Stimulated activated effector memory CD8-positive, alpha-beta T cell treated with anti-CD3 and anti-CD28 coated beads, Interleukin-12 subunit alpha, Interleukin-12 subunit beta, amount 100 ng/mL, for 72 hours (primary cell): Measurements from ENCODE around the gene NBR1.
"Not testable (repeated sequence)": the region's sequence is repeated elsewhere in the genome, so short reads cannot be mapped to it uniquely, and the experiment has no call there.

ENCODE experiments used
- ATAC-seq: fragments of 150-1000 bp; cut with Tn5 transposase; 2 replicates; pipeline ENCODE4 v1.10.0; 2021
- DNase-seq, 2 donors: peaks; one replicate each; pipeline ENCODE4 v3.0.0; 2021 to 2022; ENCODE audit warnings: low spot score in 2 of 2
- H3K27ac Mint-ChIP-seq: one replicate; pipeline ENCODE4 v1.8.0; 2022; ENCODE audit warnings: mild to moderate bottlenecking, mixed read lengths
- H3K36me3 Mint-ChIP-seq: one replicate; pipeline ENCODE4 v1.8.0; 2022; ENCODE audit warnings: mild to moderate bottlenecking, mixed read lengths
- H3K4me1 Mint-ChIP-seq: one replicate; pipeline ENCODE4 v1.8.0; 2022; ENCODE audit warnings: mixed read lengths
- H3K4me3 Mint-ChIP-seq: one replicate; pipeline ENCODE4 v1.8.0; 2022; ENCODE audit warnings: mild to moderate bottlenecking, mixed read lengths
- H3K9me3 Mint-ChIP-seq: one replicate; pipeline ENCODE4 v1.8.0; 2022; ENCODE audit warnings: mixed read lengths

NBR1 gene

GRCh38 chr17:43175213-43176118, 4.5 kb downstream of the NBR1 start:
- ATAC-seq (no peak), DNase-seq (no peak)
- Mint-ChIP-seq H3K27ac (peak overlapping the region; percentile 92), H3K36me3 (peaks cover 59% of the 10 kb centered on the region), H3K9me3 (no peaks in the 10 kb centered on the region), H3K4me3 (peak overlapping the region; percentile 45), H3K4me1 (peaks cover 29% of the 10 kb centered on the region)

DNA sequence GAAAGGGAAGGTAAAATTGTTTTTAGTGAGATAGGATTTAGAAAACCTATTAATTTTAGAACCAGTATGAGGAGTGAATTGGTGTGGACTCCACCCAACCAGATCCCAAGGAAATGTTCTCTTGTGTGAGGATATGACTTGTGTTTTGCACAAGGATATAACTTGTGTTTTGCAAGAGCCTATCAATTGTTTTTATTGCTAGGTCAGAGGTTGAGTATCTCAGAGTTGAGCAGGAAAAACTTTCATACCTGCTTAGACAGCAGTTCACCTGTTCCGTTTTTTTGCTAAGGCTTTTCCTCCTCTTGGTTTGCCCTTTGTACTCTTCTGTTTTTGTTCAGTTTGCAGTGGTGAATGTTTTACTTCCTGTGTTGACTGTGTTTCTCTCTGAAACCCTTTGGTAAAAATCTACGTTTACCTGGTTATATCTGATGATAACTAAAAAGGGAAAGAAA, 5.1 kb downstream of the NBR1 start:
- peak overlapping the region; percentile 92 for H3K27ac Mint-ChIP-seq
- ATAC-seq = no peak
- peaks cover 29% of the 10 kb centered on the region for H3K4me1 Mint-ChIP-seq
- DNase-seq = no peak
- peak overlapping the region; percentile 45 for H3K4me3 Mint-ChIP-seq
- no peaks in the 10 kb centered on the region for H3K9me3 Mint-ChIP-seq
- peaks cover 66% of the 10 kb centered on the region for H3K36me3 Mint-ChIP-seq

DNA sequence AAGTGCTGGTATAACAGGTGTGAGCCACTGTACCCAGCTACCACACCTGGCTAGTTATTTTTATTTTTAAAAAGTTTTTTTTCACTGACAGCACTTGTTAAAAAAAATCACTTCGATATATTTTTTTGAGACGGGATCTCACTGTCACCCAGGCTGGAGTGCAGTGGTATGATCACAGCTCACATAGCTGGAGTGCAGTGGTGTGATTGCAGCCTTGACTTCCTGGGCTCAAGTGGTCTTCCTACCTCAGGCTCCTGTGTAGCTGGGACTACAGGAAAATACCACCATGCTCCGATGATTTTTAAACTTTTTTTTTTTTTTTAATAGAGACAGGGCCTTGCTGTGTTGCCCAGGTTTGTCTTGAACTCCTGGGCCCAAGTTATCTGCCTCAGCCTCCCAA, 12.9 kb downstream of the NBR1 start:
- H3K4me3 Mint-ChIP-seq = no peak overlapping the region
- no peak for DNase-seq
- no peak for ATAC-seq
- H3K36me3 Mint-ChIP-seq = peaks cover 100% of the 10 kb centered on the region
- H3K4me1 Mint-ChIP-seq = no peaks in the 10 kb centered on the region
- H3K9me3 Mint-ChIP-seq = no peaks in the 10 kb centered on the region
- no peak overlapping the region for H3K27ac Mint-ChIP-seq

DNA sequence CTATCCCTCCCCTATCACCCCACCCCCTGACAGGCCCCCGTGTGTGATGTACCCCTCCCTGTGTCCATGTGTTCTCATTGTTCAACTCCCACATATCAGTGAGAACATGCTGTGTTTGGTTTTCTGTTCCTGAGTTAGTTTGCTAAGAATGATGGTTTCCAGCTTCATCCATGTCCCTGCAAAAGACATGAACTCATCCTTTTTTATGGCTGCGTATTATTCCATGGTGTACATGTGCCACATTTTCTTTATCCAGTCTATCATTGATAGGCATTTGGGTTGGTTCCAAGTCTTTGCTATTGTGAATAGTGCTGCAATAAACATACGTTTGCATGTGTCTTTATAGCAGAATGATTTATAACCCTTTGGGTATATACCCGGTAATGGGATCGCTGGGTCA, 15.6 kb downstream of the NBR1 start:
- DNase-seq, H3K4me3 Mint-ChIP-seq, ATAC-seq, H3K9me3 Mint-ChIP-seq, H3K27ac Mint-ChIP-seq, H3K4me1 Mint-ChIP-seq: not testable (repeated sequence)
- peaks cover 100% of the 10 kb centered on the region for H3K36me3 Mint-ChIP-seq

GRCh38 chr17:43193251-43193650, 22.2 kb downstream of the NBR1 start:
- Mint-ChIP-seq H3K27ac (no peak overlapping the region), H3K9me3 (no peaks in the 10 kb centered on the region), H3K4me3 (no peak overlapping the region), H3K36me3 (peaks cover 100% of the 10 kb centered on the region), H3K4me1 (peaks cover 5% of the 10 kb centered on the region)
- ATAC-seq (no peak), DNase-seq (no peak)

DNA sequence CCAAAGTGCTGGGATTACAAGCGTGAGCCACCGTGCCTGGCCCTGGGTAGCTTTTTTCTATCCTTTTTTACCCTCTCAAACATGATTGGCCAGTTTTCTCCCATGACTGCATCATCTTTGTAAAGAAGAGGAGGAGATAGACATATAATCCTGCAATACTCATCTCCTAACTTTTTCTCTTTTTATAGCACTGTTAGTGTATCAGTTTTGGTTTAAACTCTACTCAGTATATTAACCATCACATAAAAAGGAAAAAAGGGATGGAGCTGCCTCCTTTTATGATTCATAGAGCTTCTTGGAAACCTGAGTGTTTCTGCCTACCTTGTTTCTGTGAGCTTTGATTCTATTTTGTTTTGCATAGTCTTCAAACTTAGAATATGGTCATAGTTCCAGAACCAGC, 28.6 kb downstream of the NBR1 start:
- ATAC-seq = no peak
- Mint-ChIP-seq H3K4me1 (peaks cover 5% of the 10 kb centered on the region), H3K27ac (peak overlapping the region; percentile 71), H3K4me3 (no peak overlapping the region), H3K36me3 (peaks cover 100% of the 10 kb centered on the region), H3K9me3 (no peaks in the 10 kb centered on the region)
- DNase-seq = no peak

DNA sequence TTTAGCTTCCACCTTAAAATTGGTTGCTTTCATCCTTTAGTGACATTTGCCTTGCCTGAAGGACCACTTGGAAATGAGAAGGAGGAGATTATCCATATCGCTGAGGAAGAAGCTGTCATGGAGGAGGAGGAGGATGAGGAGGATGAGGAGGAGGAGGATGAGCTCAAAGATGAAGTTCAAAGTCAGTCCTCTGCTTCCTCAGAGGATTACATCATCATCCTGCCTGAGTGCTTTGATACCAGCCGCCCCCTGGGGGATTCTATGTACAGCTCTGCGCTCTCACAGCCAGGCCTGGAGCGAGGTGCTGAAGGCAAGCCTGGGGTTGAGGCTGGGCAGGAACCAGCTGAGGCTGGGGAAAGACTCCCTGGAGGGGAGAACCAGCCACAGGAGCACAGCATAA, 29.1 kb downstream of the NBR1 start:
- Mint-ChIP-seq H3K4me3 (no peak overlapping the region), H3K27ac (peak overlapping the region; percentile 71), H3K36me3 (peaks cover 100% of the 10 kb centered on the region), H3K4me1 (peaks cover 5% of the 10 kb centered on the region), H3K9me3 (no peaks in the 10 kb centered on the region)
- ATAC-seq (no peak), DNase-seq (no peak)

- DNase-seq, H3K4me1 Mint-ChIP-seq, H3K9me3 Mint-ChIP-seq, H3K27ac Mint-ChIP-seq, H3K4me3 Mint-ChIP-seq, ATAC-seq: not testable (repeated sequence)
- peaks cover 90% of the 10 kb centered on the region for H3K36me3 Mint-ChIP-seq
Observed at GRCh38 chr17:43203013-43203412, 32.0 kb downstream of the NBR1 start.

DNA sequence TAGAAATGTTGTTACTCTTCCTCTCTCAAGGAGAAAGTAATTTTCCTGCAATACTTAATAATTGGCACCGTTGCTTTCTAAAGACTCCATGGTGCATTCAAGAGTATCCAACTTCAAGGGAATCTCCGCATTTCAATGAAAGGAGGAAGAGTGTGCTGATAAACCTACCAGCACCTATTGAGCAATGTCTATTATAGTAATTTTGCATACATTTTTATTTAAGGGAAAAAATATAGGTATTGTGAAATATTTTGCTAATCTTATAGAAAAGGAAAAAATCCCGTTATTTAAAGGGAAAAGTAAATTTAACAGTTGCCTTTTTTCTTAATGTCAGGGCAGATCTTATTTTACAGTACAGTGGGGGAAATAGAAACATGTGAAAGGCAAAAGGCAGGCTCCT, 39.6 kb downstream of the NBR1 start:
- DNase-seq (no peak), ATAC-seq (no peak)
- Mint-ChIP-seq H3K36me3 (peaks cover 56% of the 10 kb centered on the region), H3K4me1 (peaks cover 34% of the 10 kb centered on the region), H3K4me3 (peak overlapping the region; percentile 97), H3K27ac (peak overlapping the region; percentile 97), H3K9me3 (no peaks in the 10 kb centered on the region)

DNA sequence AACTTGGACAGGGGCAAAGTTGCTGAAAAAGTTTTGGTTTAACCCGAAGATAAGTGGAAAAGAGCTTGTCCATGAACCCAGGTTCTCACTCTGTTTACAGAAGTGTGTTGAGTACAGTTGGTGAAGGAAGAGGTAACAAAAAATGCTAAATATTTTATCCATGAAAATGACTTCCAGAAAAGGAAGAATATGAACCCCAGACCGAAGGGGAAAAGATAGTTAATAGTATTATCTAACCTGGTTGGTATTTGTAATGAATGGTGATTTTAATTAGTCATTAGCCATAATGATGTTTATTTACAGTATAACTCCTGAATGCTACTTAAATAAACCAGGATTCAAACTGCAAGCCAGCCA, 40.1 kb downstream of the NBR1 start:
- no peak for DNase-seq
- Mint-ChIP-seq H3K27ac (peak overlapping the region; percentile 97), H3K9me3 (no peaks in the 10 kb centered on the region), H3K4me3 (peak overlapping the region; percentile 97), H3K4me1 (peaks cover 38% of the 10 kb centered on the region), H3K36me3 (peaks cover 56% of the 10 kb centered on the region)
- no peak for ATAC-seq

GRCh38 chr17:43211480-43212402, 40.7 kb downstream of the NBR1 start, which contains the start of gene TMEM106A:
TSS of gene TMEM106A (plus strand) at chr17:43211875. CDS start at chr17:43213042, 1,167 bp downstream.
- Mint-ChIP-seq H3K36me3 (peaks cover 56% of the 10 kb centered on the region), H3K4me3 (peak within 1 kb of the TSS; percentile 97), H3K4me1 (peaks cover 38% of the 10 kb centered on the region), H3K27ac (peak within 1 kb of the TSS; percentile 97), H3K9me3 (no peaks in the 10 kb centered on the region)
- DNase-seq (peak; percentile 55 to 87), ATAC-seq (peak; percentile 94)

DNA sequence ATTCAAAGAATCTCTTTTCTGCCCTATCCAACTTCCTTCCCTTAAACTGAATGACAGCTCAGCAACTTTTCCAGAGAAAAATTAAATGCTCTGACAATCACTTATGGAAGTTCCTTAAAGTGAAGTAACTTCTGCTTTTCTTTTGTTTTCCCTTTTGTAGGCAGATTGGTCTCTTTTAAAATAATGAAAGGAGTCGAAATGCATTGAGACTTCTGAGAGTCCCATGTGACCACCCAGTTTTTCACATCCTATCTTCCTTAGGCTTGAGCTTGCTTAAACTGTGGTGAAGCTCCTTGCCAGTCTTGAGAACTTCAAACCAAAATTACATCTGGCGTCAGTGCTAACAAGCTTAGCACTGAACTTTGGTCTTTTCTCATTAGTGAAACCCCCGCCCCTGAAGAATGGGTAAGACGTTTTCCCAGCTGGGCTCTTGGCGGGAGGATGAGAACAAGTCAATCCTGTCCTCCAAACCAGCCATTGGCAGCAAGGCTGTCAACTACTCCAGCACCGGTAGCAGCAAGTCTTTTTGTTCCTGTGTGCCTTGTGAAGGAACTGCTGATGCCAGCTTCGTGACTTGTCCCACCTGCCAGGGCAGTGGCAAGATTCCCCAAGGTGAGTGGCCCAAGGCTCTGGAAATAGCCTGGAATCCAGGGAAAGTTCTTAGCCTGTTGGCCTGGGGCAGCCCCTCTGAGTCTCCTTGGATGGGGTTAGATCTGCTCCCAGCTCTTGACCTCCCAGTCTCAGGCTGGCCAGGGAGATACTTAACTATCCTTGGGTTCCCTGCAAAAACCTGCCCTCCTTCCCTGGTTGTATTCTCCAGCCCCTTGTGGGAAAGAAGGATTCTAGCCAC, 41.9 kb downstream of the NBR1 start:
- Mint-ChIP-seq H3K36me3 (peaks cover 64% of the 10 kb centered on the region), H3K4me1 (peaks cover 43% of the 10 kb centered on the region), H3K4me3 (peak overlapping the region; percentile 97), H3K27ac (peak overlapping the region; percentile 97), H3K9me3 (no peaks in the 10 kb centered on the region)
- ATAC-seq (no peak), DNase-seq (no peak)

- H3K4me1 Mint-ChIP-seq = peaks cover 46% of the 10 kb centered on the region
- H3K27ac Mint-ChIP-seq = peak overlapping the region; percentile 97
- DNase-seq = no peak
- peak overlapping the region; percentile 97 for H3K4me3 Mint-ChIP-seq
- no peak for ATAC-seq
- H3K9me3 Mint-ChIP-seq = no peaks in the 10 kb centered on the region
- H3K36me3 Mint-ChIP-seq = peaks cover 67% of the 10 kb centered on the region
Observed at GRCh38 chr17:43213545-43213944, 42.5 kb downstream of the NBR1 start.

GRCh38 chr17:43215341-43215740, 44.3 kb downstream of the NBR1 start:
- H3K4me1 Mint-ChIP-seq = peaks cover 46% of the 10 kb centered on the region
- peak overlapping the region; percentile 50 for H3K27ac Mint-ChIP-seq

DNA sequence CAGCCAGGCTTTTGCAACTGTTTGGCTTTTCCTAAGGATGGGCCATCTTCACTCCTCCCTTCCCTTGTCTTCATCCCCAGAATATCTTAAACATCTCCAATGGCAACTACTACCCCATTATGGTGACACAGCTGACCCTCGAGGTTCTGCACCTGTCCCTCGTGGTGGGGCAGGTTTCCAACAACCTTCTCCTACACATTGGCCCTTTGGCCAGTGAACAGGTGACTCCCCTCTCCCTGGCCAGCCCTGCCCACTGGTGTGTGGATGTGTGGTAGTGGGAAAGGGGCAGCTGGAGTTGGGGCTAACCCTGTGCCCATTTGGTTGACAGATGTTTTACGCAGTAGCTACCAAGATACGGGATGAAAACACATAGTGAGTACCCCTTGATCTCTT, 45.4 kb downstream of the NBR1 start:
- Mint-ChIP-seq H3K27ac (peak overlapping the region; percentile 50), H3K4me1 (peaks cover 38% of the 10 kb centered on the region), H3K4me3 (no peak overlapping the region), H3K9me3 (no peaks in the 10 kb centered on the region), H3K36me3 (peaks cover 63% of the 10 kb centered on the region)
- ATAC-seq (no peak), DNase-seq (no peak)

More at GRCh38 chr17:43215341-43215740, 44.3 kb downstream of the NBR1 start:
- Mint-ChIP-seq H3K9me3 (no peaks in the 10 kb centered on the region), H3K4me3 (no peak overlapping the region), H3K36me3 (peaks cover 62% of the 10 kb centered on the region)
- DNase-seq (no peak), ATAC-seq (no peak)
